Activated B cell treated with CpG ODN at 0.5 μM for 24 hours (primary cell): ENCODE data around the gene TOM1L1. TPM values are rescaled to one million over a fixed set of nuclear protein-coding genes. Genes with fewer than 3 reads are reported as not detected.

ENCODE experiments used
- ATAC-seq: fragments of 200-7000 bp; cut with Tn5 transposase; one replicate; pipeline ENCODE4 v1.10.0; 2021; ENCODE audit warnings: low read depth, mild to moderate bottlenecking, moderate library complexity
- CTCF ChIA-PET: fragments of 350-600 bp; sonication (Branson Sonifier 250); formaldehyde crosslinking; loops from one replicate; lab custom pipeline; 2021; ENCODE audit warnings: antibody characterized with exemption; lab: Charles Lee
- POLR2A ChIA-PET: fragments of 350-600 bp; sonication (Branson Sonifier 250); formaldehyde crosslinking; loops from one replicate; lab custom pipeline; 2021; ENCODE audit warnings: antibody characterized with exemption; lab: Charles Lee
- DNase-seq: peaks from one replicate; pipeline ENCODE4 v3.0.0; 2022
- H3K27ac Mint-ChIP-seq: one replicate; pipeline ENCODE4 v1.8.0; 2020; ENCODE audit warnings: mixed read lengths
- H3K27me3 Mint-ChIP-seq: one replicate; pipeline ENCODE4 v1.8.0; 2021; ENCODE audit warnings: mixed read lengths
- H3K36me3 Mint-ChIP-seq: one replicate; pipeline ENCODE4 v1.8.0; 2021; ENCODE audit warnings: low read depth, mixed read lengths
- H3K4me1 Mint-ChIP-seq: one replicate; pipeline ENCODE4 v1.8.0; 2021; ENCODE audit warnings: mixed read lengths
- H3K4me3 Mint-ChIP-seq: one replicate; pipeline ENCODE4 v1.8.0; 2020; ENCODE audit warnings: mild to moderate bottlenecking, mixed read lengths
- H3K9me3 Mint-ChIP-seq: one replicate; pipeline ENCODE4 v1.8.0; 2020; ENCODE audit warnings: mixed read lengths
- intact Hi-C: fragments of 100-400 bp; cut with micrococcal nuclease; formaldehyde crosslinking; loops from one replicate; pipeline ENCODE4 v1.15.1; 2024
- total RNA-seq: library from RNA; stranded (reverse); gene quantifications from 2 replicates; pipeline ENCODE4 v1.2.3, GENCODE V29; 2022
- TF ChIP-seq, protein P1 (sequence below): fragments of 200-600 bp; IDR thresholded peaks from one replicate; pipeline ENCODE4 v1.8.0; 2022; ENCODE audit warnings: antibody characterized with exemption, mild to moderate bottlenecking

Gene TOM1L1
- total RNA-seq, 1 donor from 2014 or later: not detected

GRCh38 chr17:54979657-54980056, 79.0 kb downstream of the TOM1L1 start:
- Mint-ChIP-seq H3K36me3 (peaks cover 5% of the 10 kb centered on the region), H3K9me3 (no peaks in the 10 kb centered on the region), H3K27ac (no peak overlapping the region), H3K4me1 (no peaks in the 10 kb centered on the region), H3K4me3 (no peak overlapping the region), H3K27me3 (no peaks in the 10 kb centered on the region)
- no peak for DNase-seq
- TF ChIP-seq, protein P1, sequence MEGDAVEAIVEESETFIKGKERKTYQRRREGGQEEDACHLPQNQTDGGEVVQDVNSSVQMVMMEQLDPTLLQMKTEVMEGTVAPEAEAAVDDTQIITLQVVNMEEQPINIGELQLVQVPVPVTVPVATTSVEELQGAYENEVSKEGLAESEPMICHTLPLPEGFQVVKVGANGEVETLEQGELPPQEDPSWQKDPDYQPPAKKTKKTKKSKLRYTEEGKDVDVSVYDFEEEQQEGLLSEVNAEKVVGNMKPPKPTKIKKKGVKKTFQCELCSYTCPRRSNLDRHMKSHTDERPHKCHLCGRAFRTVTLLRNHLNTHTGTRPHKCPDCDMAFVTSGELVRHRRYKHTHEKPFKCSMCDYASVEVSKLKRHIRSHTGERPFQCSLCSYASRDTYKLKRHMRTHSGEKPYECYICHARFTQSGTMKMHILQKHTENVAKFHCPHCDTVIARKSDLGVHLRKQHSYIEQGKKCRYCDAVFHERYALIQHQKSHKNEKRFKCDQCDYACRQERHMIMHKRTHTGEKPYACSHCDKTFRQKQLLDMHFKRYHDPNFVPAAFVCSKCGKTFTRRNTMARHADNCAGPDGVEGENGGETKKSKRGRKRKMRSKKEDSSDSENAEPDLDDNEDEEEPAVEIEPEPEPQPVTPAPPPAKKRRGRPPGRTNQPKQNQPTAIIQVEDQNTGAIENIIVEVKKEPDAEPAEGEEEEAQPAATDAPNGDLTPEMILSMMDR: no peak
- no peak for ATAC-seq
- intact Hi-C loops: no loop called here
- ChIA-PET CTCF (no interaction called here), POLR2A (no interaction called here)

GRCh38 chr17:54980375-54980774, 79.7 kb downstream of the TOM1L1 start:
- Mint-ChIP-seq H3K4me1 (no peaks in the 10 kb centered on the region), H3K4me3 (no peak overlapping the region), H3K27me3 (no peaks in the 10 kb centered on the region), H3K36me3 (peaks cover 5% of the 10 kb centered on the region), H3K9me3 (no peaks in the 10 kb centered on the region), H3K27ac (no peak overlapping the region)
- POLR2A ChIA-PET: no interaction called here
- TF ChIP-seq, protein P1: no peak
- no peak for ATAC-seq
- CTCF ChIA-PET: interaction anchor here (0.7 kb wide), 1 partner anchor 13 kb away, joined by 3 read pairs; no protein-coding TSS in a partner anchor
- intact Hi-C loops: no loop called here
- no peak for DNase-seq

GRCh38 chr17:54982399-54982798, 81.7 kb downstream of the TOM1L1 start:
- peaks cover 9% of the 10 kb centered on the region for H3K36me3 Mint-ChIP-seq
- H3K4me3 Mint-ChIP-seq: no peak overlapping the region
- no peaks in the 10 kb centered on the region for H3K4me1 Mint-ChIP-seq
- no peaks in the 10 kb centered on the region for H3K27me3 Mint-ChIP-seq
- ChIA-PET CTCF (no interaction called here), POLR2A (no interaction called here)
- DNase-seq (no peak), ATAC-seq (no peak)
- TF ChIP-seq, protein P1: no peak
- no peaks in the 10 kb centered on the region for H3K9me3 Mint-ChIP-seq
- no peak overlapping the region for H3K27ac Mint-ChIP-seq
- intact Hi-C loops: no loop called here

GRCh38 chr17:54983260-54983659, 82.6 kb downstream of the TOM1L1 start:
- no peak for DNase-seq
- TF ChIP-seq, protein P1: no peak
- ChIA-PET CTCF (interaction anchor here (0.7 to 1.5 kb wide), 2 partner anchors 9 to 10 kb away, joined by 3 read pairs; no protein-coding TSS in a partner anchor), POLR2A (no interaction called here)
- Mint-ChIP-seq H3K36me3 (peaks cover 9% of the 10 kb centered on the region), H3K9me3 (no peaks in the 10 kb centered on the region), H3K27me3 (no peaks in the 10 kb centered on the region), H3K4me1 (no peaks in the 10 kb centered on the region), H3K27ac (no peak overlapping the region), H3K4me3 (no peak overlapping the region)
- ATAC-seq: no peak
- intact Hi-C loops: no loop called here

GRCh38 chr17:54985476-54985875, 84.8 kb downstream of the TOM1L1 start:
- ChIA-PET CTCF (no interaction called here), POLR2A (no interaction called here)
- peaks cover 9% of the 10 kb centered on the region for H3K36me3 Mint-ChIP-seq
- TF ChIP-seq, protein P1: no peak
- ATAC-seq: no peak
- no peaks in the 10 kb centered on the region for H3K9me3 Mint-ChIP-seq
- no peak for DNase-seq
- intact Hi-C loops: no loop called here
- no peak overlapping the region for H3K27ac Mint-ChIP-seq
- H3K27me3 Mint-ChIP-seq: no peaks in the 10 kb centered on the region
- H3K4me3 Mint-ChIP-seq: no peak overlapping the region
- H3K4me1 Mint-ChIP-seq: no peaks in the 10 kb centered on the region
